Stimulated activated CD8-positive, alpha-beta memory T cell treated with anti-CD3 and anti-CD28 coated beads, Interleukin-12 subunit alpha, Interleukin-12 subunit beta, amount 100 ng/mL, for 4 hours (primary cell): ENCODE results near the gene BACH2.
"Not testable (repeated sequence)": the region's sequence is repeated elsewhere in the genome, so short reads cannot be mapped to it uniquely, and the experiment has no call there.

Experiments
- DNase-seq: peaks from one replicate; pipeline ENCODE4 v3.0.0-alpha.2; 2020; ENCODE audit warnings: low read depth

Gene BACH2

GRCh38 chr6:89894169-89894568 is 402.5 kb downstream of the BACH2 start, which contains the start of gene GJA10:
Gene GJA10, plus strand, starts transcription at chr6:89894469. Its CDS starts 0 bp downstream, at chr6:89894469.
- no peak for DNase-seq

DNA sequence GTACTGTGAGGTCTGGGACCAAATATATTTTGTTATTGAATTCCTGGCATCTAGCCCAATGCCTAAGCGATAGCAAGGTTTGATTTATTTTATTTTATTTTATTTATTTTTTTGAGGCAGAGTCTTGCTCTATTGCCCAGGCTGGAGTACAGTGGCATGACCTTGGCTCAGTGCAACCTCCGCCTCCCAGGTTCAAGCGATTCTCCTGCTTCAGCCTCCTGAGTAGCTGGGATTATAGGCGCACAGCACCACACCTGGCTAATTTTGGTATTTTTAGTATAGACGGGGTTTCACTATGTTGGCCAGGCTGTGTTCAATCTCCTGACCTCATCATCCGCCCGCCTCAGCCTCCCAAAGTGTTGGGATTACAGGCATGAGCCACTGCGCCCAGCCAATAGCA is 404.1 kb downstream of the BACH2 start:
- DNase-seq, result not testable (repeated sequence)

DNA sequence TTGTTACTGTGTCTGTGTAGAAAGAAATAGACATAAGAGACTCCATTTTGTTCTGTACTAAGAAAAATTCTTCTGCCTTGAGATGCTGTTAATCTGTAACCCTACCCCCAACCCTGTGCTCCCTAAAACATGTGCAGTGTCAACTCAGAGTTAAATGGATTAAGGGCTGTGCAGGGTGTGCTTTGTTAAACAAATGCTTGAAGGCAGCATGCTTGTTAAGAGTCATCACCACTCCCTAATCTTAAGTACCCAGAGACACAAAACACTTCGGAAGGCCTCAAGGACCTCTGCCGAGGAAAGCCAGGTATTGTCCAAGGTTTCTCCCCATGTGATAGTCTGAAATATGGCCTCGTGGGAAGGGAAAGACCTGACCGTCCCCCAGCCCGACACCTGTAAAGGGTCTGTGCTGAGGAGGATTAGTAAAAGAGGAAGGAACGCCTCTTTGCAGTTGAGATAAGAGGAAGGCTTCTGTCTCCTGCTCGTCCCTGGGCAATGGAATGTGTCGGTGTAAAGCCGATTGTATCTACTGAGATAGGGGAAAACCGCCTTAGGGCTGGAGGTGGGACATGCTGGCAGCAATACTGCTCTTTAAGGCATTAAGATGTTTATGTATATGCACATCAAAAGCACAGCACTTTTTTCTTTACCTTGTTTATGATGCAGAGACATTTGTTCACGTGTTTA is 405.7 kb downstream of the BACH2 start:
- not testable (repeated sequence) for DNase-seq

- no peak for DNase-seq
These were observed 407.8 kb downstream of the BACH2 start for GRCh38 chr6:89888871-89889270.

- no peak for DNase-seq
These were observed 408.5 kb downstream of the BACH2 start for GRCh38 chr6:89888138-89888514.

- no peak for DNase-seq
These were observed 409.0 kb downstream of the BACH2 start for GRCh38 chr6:89887452-89888137.

DNA sequence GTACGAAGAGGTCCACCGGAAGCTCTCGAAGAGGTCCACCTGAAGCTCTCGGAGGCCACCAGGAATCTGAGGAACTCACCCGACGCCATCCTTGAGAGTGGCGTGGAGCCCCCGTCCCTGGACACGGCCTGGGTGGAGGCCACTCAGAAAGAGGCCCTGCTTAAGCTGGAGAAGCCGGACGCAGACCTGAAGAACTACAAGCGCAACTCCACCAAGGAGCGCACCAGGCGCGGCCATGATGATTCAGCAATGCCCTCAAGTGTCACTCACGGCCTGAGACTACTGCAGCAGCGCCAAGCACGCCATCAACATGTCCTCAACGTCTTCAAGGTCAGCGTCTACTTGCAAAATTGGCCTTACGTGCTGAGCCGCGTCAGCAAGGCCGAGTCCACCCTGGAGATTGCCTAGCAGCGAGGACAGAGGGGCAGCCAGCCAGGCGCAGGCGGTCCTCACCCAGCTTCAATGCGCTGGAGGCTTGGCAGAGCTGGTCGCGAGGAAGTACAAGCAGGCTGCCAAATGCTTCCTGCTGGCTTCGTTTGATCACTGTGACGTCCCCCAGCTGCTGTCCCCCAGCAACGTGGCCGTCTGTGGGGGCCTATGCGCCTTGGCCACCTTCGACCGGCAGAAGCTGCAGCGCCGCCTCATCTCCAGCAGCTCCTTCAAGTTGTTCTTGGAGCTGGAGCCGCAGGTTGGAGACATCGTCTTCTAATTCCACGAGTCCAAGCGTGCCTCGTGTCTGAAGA is 410.1 kb downstream of the BACH2 start:
- DNase-seq, result no peak
